Type B pancreatic cell (in vitro differentiated cells): ENCODE results near the gene LPIN1. TPM values are rescaled to one million over a fixed set of nuclear protein-coding genes. Genes with fewer than 3 reads are reported as not detected.

Experiments
- DNase-seq: peaks from one replicate; pipeline ENCODE4 v3.0.0; 2021; ENCODE audit warnings: mixed read lengths; ENCODE audit not compliant: unreplicated experiment; ENCODE audit errors: extremely low spot score
- H3K27ac Mint-ChIP-seq: 2 replicates; pipeline ENCODE4 v1.8.0; 2021; ENCODE audit warnings: mild to moderate bottlenecking, mixed read lengths
- H3K27me3 Mint-ChIP-seq: 2 replicates; pipeline ENCODE4 v1.8.0; 2021; ENCODE audit warnings: mixed read lengths
- H3K36me3 Mint-ChIP-seq: 2 replicates; pipeline ENCODE4 v1.8.0; 2021; ENCODE audit warnings: mixed read lengths
- H3K4me1 Mint-ChIP-seq: one replicate; pipeline ENCODE4 v1.8.0; 2021; ENCODE audit warnings: mixed read lengths; ENCODE audit not compliant: unreplicated experiment
- H3K4me3 Mint-ChIP-seq: 2 replicates; pipeline ENCODE4 v1.8.0; 2021; ENCODE audit warnings: mild to moderate bottlenecking, mixed read lengths
- H3K9me3 Mint-ChIP-seq: 2 replicates; pipeline ENCODE4 v1.8.0; 2021; ENCODE audit warnings: mixed read lengths
- total RNA-seq: library from RNA; stranded (reverse); gene quantifications from 2 replicates; pipeline ENCODE4 v1.2.1, GENCODE V29; 2021; ENCODE audit warnings: low replicate concordance
- TF ChIP-seq, protein P1 (sequence below): fragments of 200-600 bp; sonication (generic); conservative IDR thresholded peaks from 2 replicates; pipeline ENCODE4 v1.5.0; 2021; ENCODE audit warnings: antibody characterized with exemption, mild to moderate bottlenecking

Gene LPIN1
- total RNA-seq, 1 donor from 2014 or later: 26.8 TPM

DNA sequence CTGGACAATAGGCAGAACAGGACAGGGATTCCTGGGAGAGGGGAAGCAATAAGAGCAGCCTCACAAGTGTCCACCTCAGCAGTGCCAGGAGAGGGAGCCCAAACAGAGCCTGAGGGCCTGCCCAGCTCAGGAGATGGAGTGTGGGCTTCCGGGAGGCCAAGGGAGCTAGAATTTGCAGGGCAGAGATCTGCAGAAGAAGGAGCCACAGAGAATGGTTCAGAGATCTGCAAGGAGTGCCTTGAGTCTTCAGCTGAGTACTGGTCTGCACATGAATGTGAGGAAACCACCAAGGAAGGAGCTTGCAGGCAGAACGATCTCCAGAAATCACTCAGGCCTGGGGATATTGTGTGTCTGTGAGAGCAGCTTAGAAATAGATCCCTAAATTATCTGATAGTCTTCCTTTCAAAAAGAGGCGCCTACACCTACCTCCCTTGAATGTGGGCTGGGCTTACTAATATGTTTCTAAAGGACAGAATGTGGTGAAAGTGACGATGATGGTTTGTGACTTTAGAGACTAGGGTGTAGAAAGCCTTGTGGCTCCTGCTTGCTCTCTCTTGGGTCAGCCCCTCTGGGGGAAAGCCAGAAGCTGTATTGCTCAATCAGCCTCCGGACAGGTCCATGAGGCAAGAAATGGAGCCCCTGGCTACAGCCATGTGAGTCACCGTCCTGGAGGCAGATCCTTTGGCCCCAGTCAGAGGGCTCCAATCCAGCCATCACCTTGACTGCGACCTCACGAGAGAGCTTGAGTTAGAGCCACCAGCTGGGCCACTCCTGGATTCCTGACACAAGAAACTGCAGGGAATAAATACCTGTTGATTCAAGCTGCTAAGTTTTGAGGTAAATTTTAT, 7.6 kb upstream of the LPIN1 start:
- H3K4me3 Mint-ChIP-seq: no peak overlapping the region
- TF ChIP-seq, protein P1, sequence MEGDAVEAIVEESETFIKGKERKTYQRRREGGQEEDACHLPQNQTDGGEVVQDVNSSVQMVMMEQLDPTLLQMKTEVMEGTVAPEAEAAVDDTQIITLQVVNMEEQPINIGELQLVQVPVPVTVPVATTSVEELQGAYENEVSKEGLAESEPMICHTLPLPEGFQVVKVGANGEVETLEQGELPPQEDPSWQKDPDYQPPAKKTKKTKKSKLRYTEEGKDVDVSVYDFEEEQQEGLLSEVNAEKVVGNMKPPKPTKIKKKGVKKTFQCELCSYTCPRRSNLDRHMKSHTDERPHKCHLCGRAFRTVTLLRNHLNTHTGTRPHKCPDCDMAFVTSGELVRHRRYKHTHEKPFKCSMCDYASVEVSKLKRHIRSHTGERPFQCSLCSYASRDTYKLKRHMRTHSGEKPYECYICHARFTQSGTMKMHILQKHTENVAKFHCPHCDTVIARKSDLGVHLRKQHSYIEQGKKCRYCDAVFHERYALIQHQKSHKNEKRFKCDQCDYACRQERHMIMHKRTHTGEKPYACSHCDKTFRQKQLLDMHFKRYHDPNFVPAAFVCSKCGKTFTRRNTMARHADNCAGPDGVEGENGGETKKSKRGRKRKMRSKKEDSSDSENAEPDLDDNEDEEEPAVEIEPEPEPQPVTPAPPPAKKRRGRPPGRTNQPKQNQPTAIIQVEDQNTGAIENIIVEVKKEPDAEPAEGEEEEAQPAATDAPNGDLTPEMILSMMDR: peak; percentile 68
- H3K27ac Mint-ChIP-seq: no peak overlapping the region

DNA sequence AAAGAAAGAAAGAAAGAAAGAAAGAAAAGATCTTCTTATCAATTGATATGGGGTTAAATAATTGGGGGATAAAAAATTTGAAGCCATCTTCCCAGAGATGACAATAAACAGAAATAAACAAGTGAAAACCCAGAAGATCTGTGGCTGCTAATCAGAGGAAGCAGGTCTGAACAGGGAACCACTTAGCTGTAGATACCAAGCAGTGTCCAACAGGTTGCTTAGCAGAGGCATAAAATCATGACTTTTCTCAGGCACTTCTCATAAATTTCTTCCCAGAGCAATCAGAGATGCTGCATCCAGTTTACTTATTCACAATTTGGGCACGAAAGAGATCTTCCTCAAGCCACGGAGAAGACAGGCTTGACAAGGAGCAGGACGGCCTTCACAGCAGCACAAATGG, 5.7 kb upstream of the LPIN1 start:
- no peaks in the 10 kb centered on the region for H3K36me3 Mint-ChIP-seq
- H3K4me3 Mint-ChIP-seq: no peak overlapping the region
- no peaks in the 10 kb centered on the region for H3K9me3 Mint-ChIP-seq
- H3K4me1 Mint-ChIP-seq: peaks cover 27% of the 10 kb centered on the region
- peaks cover 14% of the 10 kb centered on the region for H3K27me3 Mint-ChIP-seq
- H3K27ac Mint-ChIP-seq: no peak overlapping the region
- no peak for DNase-seq
- TF ChIP-seq, protein P1: no peak

More for the DNA sequence above, 7.6 kb upstream of the LPIN1 start:
- Mint-ChIP-seq H3K36me3 (no peaks in the 10 kb centered on the region), H3K4me1 (peaks cover 12% of the 10 kb centered on the region), H3K9me3 (no peaks in the 10 kb centered on the region), H3K27me3 (peaks cover 8% of the 10 kb centered on the region)
- DNase-seq: no peak

DNA sequence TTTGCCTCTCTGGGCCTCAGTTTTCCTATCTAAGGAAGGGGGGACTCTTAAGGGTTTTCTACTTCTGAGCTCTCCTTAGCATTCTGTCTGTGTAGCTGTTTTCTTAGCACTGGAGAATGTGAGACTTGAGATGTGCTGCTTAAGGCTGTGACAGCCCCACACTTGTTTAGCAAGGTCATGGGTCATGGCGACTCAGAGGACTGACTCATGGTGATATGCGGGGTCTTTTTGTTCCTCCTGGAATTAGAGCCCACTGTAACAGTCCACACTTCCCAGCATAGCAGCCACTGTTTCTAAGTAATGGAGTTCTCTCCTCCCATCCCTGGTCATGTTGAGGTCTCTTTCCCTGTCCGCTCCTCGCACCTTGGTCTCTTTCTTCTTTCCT, 4.1 kb upstream of the LPIN1 start:
- H3K4me1 Mint-ChIP-seq: peaks cover 35% of the 10 kb centered on the region
- H3K27me3 Mint-ChIP-seq: peaks cover 17% of the 10 kb centered on the region
- no peak overlapping the region for H3K4me3 Mint-ChIP-seq
- TF ChIP-seq, protein P1: no peak
- H3K36me3 Mint-ChIP-seq: no peaks in the 10 kb centered on the region
- H3K27ac Mint-ChIP-seq: no peak overlapping the region
- no peak for DNase-seq
- no peaks in the 10 kb centered on the region for H3K9me3 Mint-ChIP-seq

DNA sequence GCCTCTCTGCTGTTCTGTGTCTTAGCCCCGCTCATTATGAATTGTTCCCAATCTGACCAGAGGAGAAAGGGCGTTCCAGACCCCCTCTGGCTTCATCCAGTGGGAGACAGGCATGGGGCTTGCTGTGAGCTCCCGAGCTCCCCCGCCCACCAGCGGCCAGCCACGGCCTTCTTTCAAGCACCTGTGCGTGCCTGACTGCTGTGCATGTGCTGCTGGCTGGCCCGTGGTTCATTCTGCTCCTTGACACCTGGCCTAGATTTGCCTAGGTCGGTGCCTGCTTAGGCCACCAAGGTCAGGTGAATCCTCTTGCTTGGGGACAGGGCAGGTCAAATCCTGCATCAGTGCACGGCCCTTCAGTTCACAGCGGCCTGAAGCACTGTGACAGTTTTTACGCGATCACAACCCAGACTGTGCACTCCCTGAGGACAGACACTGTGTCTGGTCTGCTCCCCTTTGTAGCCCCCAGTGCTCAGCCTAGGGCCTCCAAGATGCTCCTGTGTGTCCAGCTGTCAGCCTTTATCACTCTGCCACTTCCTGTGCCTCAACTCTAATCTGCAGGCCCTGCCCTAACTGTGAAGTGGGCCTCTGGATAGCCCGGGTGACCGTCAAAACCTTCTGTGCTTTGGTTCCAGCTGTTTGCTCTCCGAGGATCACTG, 3.6 kb upstream of the LPIN1 start:
- DNase-seq: no peak
- no peak overlapping the region for H3K27ac Mint-ChIP-seq
- TF ChIP-seq, protein P1: no peak

DNA sequence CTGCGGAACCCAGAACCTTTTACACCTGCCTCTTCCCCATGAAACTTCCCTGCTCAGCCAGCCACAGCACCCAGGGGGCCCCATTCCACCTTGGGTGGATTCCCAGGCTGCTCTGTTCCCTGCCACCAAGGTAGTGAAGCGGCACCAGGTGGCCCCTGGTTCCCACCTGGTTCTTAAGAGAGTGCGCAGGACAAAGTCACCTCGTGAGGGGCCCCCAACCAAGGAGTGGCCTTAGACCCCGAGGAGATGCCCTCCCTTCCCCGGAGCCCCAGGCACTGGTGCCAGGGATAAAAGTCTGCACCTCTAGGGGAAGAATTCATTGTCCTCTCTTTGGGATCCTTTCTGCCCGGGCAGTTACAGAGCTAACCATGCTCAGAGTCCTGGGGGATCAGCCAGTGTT, 3.1 kb upstream of the LPIN1 start:
- no peak overlapping the region for H3K4me3 Mint-ChIP-seq
- no peak for DNase-seq
- no peaks in the 10 kb centered on the region for H3K36me3 Mint-ChIP-seq
- TF ChIP-seq, protein P1: no peak
- no peak overlapping the region for H3K27ac Mint-ChIP-seq
- peaks cover 42% of the 10 kb centered on the region for H3K4me1 Mint-ChIP-seq
- no peaks in the 10 kb centered on the region for H3K9me3 Mint-ChIP-seq
- H3K27me3 Mint-ChIP-seq: peaks cover 22% of the 10 kb centered on the region

More for the DNA sequence above, 3.6 kb upstream of the LPIN1 start:
- no peak overlapping the region for H3K4me3 Mint-ChIP-seq
- no peaks in the 10 kb centered on the region for H3K36me3 Mint-ChIP-seq
- H3K4me1 Mint-ChIP-seq: peaks cover 40% of the 10 kb centered on the region
- no peaks in the 10 kb centered on the region for H3K9me3 Mint-ChIP-seq
- peaks cover 22% of the 10 kb centered on the region for H3K27me3 Mint-ChIP-seq
